GM12878 (cell line): ENCODE measurements around the gene ASB4. TPM values are rescaled to one million over a fixed set of nuclear protein-coding genes. Genes with fewer than 3 reads are reported as not detected.

Experiments used
- ATAC-seq: fragments of 200-7000 bp; cut with Tn5 transposase; 3 replicates; pipeline ENCODE4 v1.9.1; 2020; ENCODE audit warnings: mild to moderate bottlenecking, moderate library complexity
- BruUV-seq: library from RNA; stranded (reverse); fragments of 400-500 nt; replicated peaks from 2 replicates; lab custom pipeline; 2021; lab: Mats Ljungman, UMichigan
- CTCF ChIA-PET: fragments of 300-600 bp; sonication (Branson Sonifier 250); formaldehyde crosslinking; extraction: SDS; loops from one replicate; lab custom pipeline; 2021; ENCODE audit warnings: inconsistent platforms; lab: Yijun Ruan, JAX
- POLR2A ChIA-PET: fragments of 350-600 bp; formaldehyde crosslinking; extraction: SDS; loops from one replicate; lab custom pipeline; 2021; ENCODE audit warnings: inconsistent platforms; lab: Charles Lee
- RAD21 ChIA-PET: fragments of 300-600 bp; sonication (Branson Sonifier 250); formaldehyde crosslinking; loops from one replicate; lab custom pipeline; 2023; ENCODE audit warnings: antibody characterized with exemption; ENCODE audit not compliant: unreplicated experiment; lab: Charles Lee
- SMC1A ChIA-PET: fragments of 300-600 bp; sonication (Branson Sonifier 250); formaldehyde crosslinking; loops from one replicate; lab custom pipeline; 2023; ENCODE audit not compliant: unreplicated experiment, uncharacterized antibody; lab: Charles Lee
- DNase-seq: peaks from one replicate; pipeline ENCODE4 v3.0.0-alpha.2; 2011; ENCODE audit warnings: low read depth, low spot score
- FAIRE-seq: peaks from 3 replicates; lab custom pipeline; 2011; peaks lifted over from hg19 to GRCh38; lab: Jason Lieb, UNC
- H2AFZ ChIP-seq: 2 replicates; pipeline ENCODE4 v1.6.0; 2011; ENCODE audit warnings: low read depth, low read length, control low read depth; ENCODE audit not compliant: control insufficient read depth
- H3K27ac ChIP-seq: 2 replicates; pipeline ENCODE4 v1.5.1; 2011; ENCODE audit warnings: control low read depth; ENCODE audit not compliant: control insufficient read depth, insufficient read depth
- H3K27me3 ChIP-seq, 2 experiments: replicated peaks in 1 of 2; 2 replicates each; pipeline versions ENCODE4 v1.6.0 to v1.6.1; 2011; ENCODE audit warnings: low read length in 1 of 2; ENCODE audit not compliant: control insufficient read depth in 2 of 2, insufficient read depth in 2 of 2
- H3K36me3 ChIP-seq, 2 experiments: 2 replicates each; pipeline ENCODE4 v1.5.1; 2011; ENCODE audit warnings: low read length in 1 of 2; ENCODE audit not compliant: control insufficient read depth in 2 of 2, insufficient read depth in 2 of 2
- H3K4me1 ChIP-seq: 2 replicates; pipeline ENCODE4 v1.6.1; 2011; ENCODE audit warnings: mild to moderate bottlenecking, low read length, moderate library complexity, mixed read lengths; ENCODE audit not compliant: control insufficient read depth, insufficient read depth
- H3K4me2 ChIP-seq: 2 replicates; pipeline ENCODE4 v1.6.0; 2011; ENCODE audit warnings: control low read depth; ENCODE audit not compliant: control insufficient read depth, insufficient read depth
- H3K4me3 ChIP-seq: fragments of 200-600 bp; sonication (generic); 2 replicates; pipeline ENCODE4 v1.5.1; 2016
- H3K79me2 ChIP-seq: 2 replicates; pipeline ENCODE4 v1.6.0; 2011; ENCODE audit warnings: low read length; ENCODE audit not compliant: control insufficient read depth, insufficient read depth
- H3K9ac ChIP-seq: 2 replicates; pipeline ENCODE4 v1.8.0; 2011; ENCODE audit warnings: low read length, control low read depth, mixed read lengths; ENCODE audit not compliant: control insufficient read depth, insufficient read depth
- H3K9me3 ChIP-seq: replicated peaks from 3 replicates; pipeline ENCODE4 v1.5.1; 2011; ENCODE audit warnings: mild to moderate bottlenecking, low read length; ENCODE audit not compliant: control insufficient read depth, insufficient read depth
- H4K20me1 ChIP-seq: 2 replicates; pipeline ENCODE4 v1.6.0; 2011; ENCODE audit not compliant: control insufficient read depth, insufficient read depth
- CEBPZ ChIP-seq: fragments of 150-350 bp; IDR thresholded peaks from 2 replicates; pipeline ENCODE4 v1.6.1; 2016; ENCODE audit warnings: low read depth, low read length
- CHD1 ChIP-seq: IDR thresholded peaks from 2 replicates; pipeline ENCODE4 v1.6.1; 2012; ENCODE audit warnings: low read depth, low read length, improper control_type of control experiment
- CREB1 ChIP-seq: IDR thresholded peaks from 2 replicates; pipeline ENCODE4 v1.6.1; 2012; ENCODE audit warnings: low read depth, mild to moderate bottlenecking, inconsistent platforms
- IKZF1 ChIP-seq: fragments of 450-650 bp; conservative IDR thresholded peaks from 2 replicates; pipeline ENCODE4 v1.6.1; 2017; ENCODE audit warnings: antibody characterized with exemption, mild to moderate bottlenecking
- MLLT1 ChIP-seq: fragments of 450-650 bp; IDR thresholded peaks from 2 replicates; pipeline ENCODE4 v1.6.1; 2016; ENCODE audit warnings: mild to moderate bottlenecking
- RB1 ChIP-seq: fragments of 450-650 bp; formaldehyde crosslinking; IDR thresholded peaks from 2 replicates; pipeline ENCODE4 v1.6.1; 2017; ENCODE audit warnings: mild to moderate bottlenecking, borderline replicate concordance
- RCOR1 ChIP-seq: conservative IDR thresholded peaks from 2 replicates; pipeline ENCODE4 v1.6.1; 2012; ENCODE audit warnings: low read depth, low read length, improper control_type of control experiment
- SIX5 ChIP-seq: IDR thresholded peaks from 2 replicates; pipeline ENCODE4 v1.6.1; 2011; ENCODE audit warnings: mild to moderate bottlenecking, low read depth, low read length, moderate library complexity; ENCODE audit not compliant: severe bottlenecking
- SRF ChIP-seq, 2 experiments: IDR thresholded peaks; 2 replicates each; pipeline ENCODE4 v1.6.1; 2011; ENCODE audit warnings: low read depth in 2 of 2, low read length in 2 of 2, mild to moderate bottlenecking in 1 of 2, moderate library complexity in 1 of 2
- SUPT20H ChIP-seq: IDR thresholded peaks from 2 replicates; pipeline ENCODE4 v1.6.1; 2011; ENCODE audit warnings: low read depth, mild to moderate bottlenecking, low read length, moderate library complexity, borderline replicate concordance; ENCODE audit not compliant: control insufficient read depth
- WRNIP1 ChIP-seq: IDR thresholded peaks from 2 replicates; pipeline ENCODE4 v1.6.1; 2011; ENCODE audit warnings: low read depth, low read length, improper control_type of control experiment, borderline replicate concordance
- WGBS: methylation state at CpG from one replicate; pipeline ENCODE4 v1.1.6; 2016; ENCODE audit warnings: low lambda C conversion rate; ENCODE audit not compliant: insufficient replicate concordance, insufficient coverage; ENCODE audit errors: missing lambda C conversion rate; 5-methylcytosine and 5-hydroxymethylcytosine counted together
- in situ Hi-C: fragments of 300-500 bp; cut with MboI; formaldehyde crosslinking; loops from 9 replicates; pipeline ENCODE4 v1.14.3; 2018; ENCODE audit warnings: mixed read lengths
- intact Hi-C: fragments of 100-400 bp; cut with micrococcal nuclease; formaldehyde crosslinking; loops from one replicate; pipeline ENCODE4 v1.14.2; 2022; ENCODE audit not compliant: unreplicated experiment
- polyA plus RNA-seq, 11 experiments: library from polyadenylated mRNA; depleted of rRNA in 4 of 11; unstranded in 6 of 11; stranded (reverse) in 5 of 11; fragments of >200 nt; fragmentation: Nextera tagmentation in 4 of 11; fragmentation: Illumina TruSeq in 1 of 11; extraction: Ambion mirVana in 4 of 11; extraction: Trizol in 1 of 11; gene quantifications; 1 replicate in 1 of 11; 2 replicates in 10 of 11; pipeline versions ENCODE4 v1.2.1 to v1.2.3, GENCODE V29; 2011 to 2016; ENCODE audit warnings: inconsistent platforms in 2 of 11, missing spikeins in 2 of 11, low read depth in 1 of 11
- total RNA-seq, 4 experiments: library from RNA; depleted of rRNA in 3 of 4; stranded (reverse); fragments of >200 nt in 3 of 4; fragmentation: Illumina TruSeq in 1 of 4; extraction: Trizol in 1 of 4; gene quantifications; 2 replicates each; pipeline versions ENCODE4 v1.2.1 to v1.2.3, GENCODE V29; 2013 to 2021
- TF ChIP-seq, protein P1 (sequence below): fragments of 450-650 bp; conservative IDR thresholded peaks from 2 replicates; pipeline ENCODE4 v1.6.1; 2017; ENCODE audit warnings: mild to moderate bottlenecking, moderate library complexity

ASB4 gene
- total and polyA plus RNA-seq, 10 of the 15 experiments (the other 5 are each of a cell fraction or from before 2014, with no cell fraction given): 0.12 to 1.1 TPM; not detected in 8

DNA sequence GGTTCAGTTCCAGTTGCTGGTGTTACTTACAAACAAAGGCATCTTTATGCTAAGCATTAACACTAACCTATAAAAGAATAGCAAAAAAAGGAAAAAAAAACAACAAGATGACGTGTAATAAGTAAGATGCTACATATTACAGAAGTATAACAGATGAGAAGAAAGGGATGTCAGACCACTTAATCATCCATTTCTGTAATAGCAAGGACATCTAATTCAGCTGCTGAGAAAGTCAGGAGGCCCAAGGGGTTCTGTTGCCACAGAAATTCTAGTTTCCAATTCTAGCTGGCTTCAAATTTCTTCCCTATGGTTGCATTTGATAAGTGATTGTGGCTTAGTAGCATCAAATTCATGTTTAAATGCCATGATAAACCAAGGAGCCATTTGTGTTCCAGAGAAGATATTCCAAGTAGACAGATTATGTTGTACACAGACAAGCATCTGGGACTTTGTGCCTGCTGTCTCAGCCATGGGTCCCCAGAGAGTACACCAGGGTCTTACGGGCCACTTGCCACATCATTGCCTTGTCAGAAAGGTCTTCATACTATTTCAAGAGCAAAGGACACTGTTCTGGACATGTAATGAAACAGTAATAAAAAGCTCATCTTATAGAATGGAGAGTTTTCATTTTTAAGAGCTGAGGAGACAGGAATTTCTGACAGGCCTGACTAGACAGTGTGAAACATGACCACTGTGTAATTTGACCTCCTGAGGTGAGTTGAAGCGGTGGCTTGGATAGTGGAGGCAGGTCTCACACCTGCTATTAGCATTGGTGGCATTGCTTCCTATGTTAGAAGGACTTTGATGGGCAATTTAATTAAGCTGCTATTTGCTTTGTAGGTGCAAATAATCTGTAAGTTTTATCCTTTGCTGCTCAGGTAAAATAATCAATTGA, 4.2 kb upstream of the ASB4 start:
- no peak overlapping the region for H3K9ac ChIP-seq
- 40% methylated on average over 3 of the region's 3 CpGs for WGBS
- H3K79me2 ChIP-seq: no peaks in the 10 kb centered on the region
- ChIA-PET CTCF (interaction anchor here (0.6 to 11.4 kb wide), 12 partner anchors 9 to 1566 kb away, joined by 3 to 136 read pairs (median 5); partner anchors contain the start of gene ASB4), POLR2A (interaction anchor here (0.8 to 1.6 kb wide), 5 partner anchors 8 to 89 kb away, joined by 3 to 6 read pairs (median 4); no protein-coding TSS in a partner anchor), SMC1A (interaction anchor here (1.0 to 14.9 kb wide), 13 partner anchors 10 to 1032 kb away, joined by 3 to 203 read pairs (median 8); partner anchors contain the start of gene ASB4), RAD21 (interaction anchor here (0.8 to 3.9 kb wide), 8 partner anchors 8 to 1032 kb away, joined by 3 to 22 read pairs (median 4); no protein-coding TSS in a partner anchor)
- H3K4me2 ChIP-seq: no peak overlapping the region
- in situ Hi-C loops: no loop called here
- BruUV-seq: no TSS peak
- FAIRE-seq (no peak), DNase-seq (no peak), ATAC-seq (no peak)
- H3K27ac ChIP-seq: no peak overlapping the region
- H3K4me3 ChIP-seq: no peak overlapping the region
- no peaks in the 10 kb centered on the region for H3K9me3 ChIP-seq
- H3K4me1 ChIP-seq: peaks cover 4% of the 10 kb centered on the region
- H2AFZ ChIP-seq: no peak overlapping the region
- no peaks in the 10 kb centered on the region for H3K36me3 ChIP-seq
- no peaks in the 10 kb centered on the region for H3K27me3 ChIP-seq
- no peaks in the 10 kb centered on the region for H4K20me1 ChIP-seq
- intact Hi-C loops: no loop called here
- TF ChIP-seq WRNIP1 (no peak), RB1 (no peak), RCOR1 (no peak), CEBPZ (no peak), CREB1 (no peak), MLLT1 (no peak), SRF (IDR thresholded peaks at IDR 0.05; ENCODE audit: low read depth in 2 of 2, low read length in 2 of 2) (no peak), SIX5 (no peak), CHD1 (no peak), SUPT20H (no peak), IKZF1 (no peak)
- TF ChIP-seq, protein P1, sequence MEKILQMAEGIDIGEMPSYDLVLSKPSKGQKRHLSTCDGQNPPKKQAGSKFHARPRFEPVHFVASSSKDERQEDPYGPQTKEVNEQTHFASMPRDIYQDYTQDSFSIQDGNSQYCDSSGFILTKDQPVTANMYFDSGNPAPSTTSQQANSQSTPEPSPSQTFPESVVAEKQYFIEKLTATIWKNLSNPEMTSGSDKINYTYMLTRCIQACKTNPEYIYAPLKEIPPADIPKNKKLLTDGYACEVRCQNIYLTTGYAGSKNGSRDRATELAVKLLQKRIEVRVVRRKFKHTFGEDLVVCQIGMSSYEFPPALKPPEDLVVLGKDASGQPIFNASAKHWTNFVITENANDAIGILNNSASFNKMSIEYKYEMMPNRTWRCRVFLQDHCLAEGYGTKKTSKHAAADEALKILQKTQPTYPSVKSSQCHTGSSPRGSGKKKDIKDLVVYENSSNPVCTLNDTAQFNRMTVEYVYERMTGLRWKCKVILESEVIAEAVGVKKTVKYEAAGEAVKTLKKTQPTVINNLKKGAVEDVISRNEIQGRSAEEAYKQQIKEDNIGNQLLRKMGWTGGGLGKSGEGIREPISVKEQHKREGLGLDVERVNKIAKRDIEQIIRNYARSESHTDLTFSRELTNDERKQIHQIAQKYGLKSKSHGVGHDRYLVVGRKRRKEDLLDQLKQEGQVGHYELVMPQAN: no peak
